HG03175 (cell line): ENCODE results near the gene NARF.
"Not testable (repeated sequence)": the region's sequence is repeated elsewhere in the genome, so short reads cannot be mapped to it uniquely, and the experiment has no call there.

Experiments used
- ATAC-seq: cut with Tn5 transposase; IDR thresholded peaks from one replicate; pipeline ENCODE4 v1.9.1; 2021; ENCODE audit warnings: mild to moderate bottlenecking, moderate library complexity; ENCODE audit not compliant: unreplicated experiment

NARF gene

GRCh38 chr17:82529914-82530300, 71.4 kb downstream of the NARF start:
- ATAC-seq: no peak

GRCh38 chr17:82531431-82531881, 72.9 kb downstream of the NARF start:
- ATAC-seq: no peak

GRCh38 chr17:82534401-82534812, 75.9 kb downstream of the NARF start:
- no peak for ATAC-seq

GRCh38 chr17:82536512-82537201, 78.1 kb downstream of the NARF start:
- ATAC-seq: no peak

GRCh38 chr17:82537228-82537627, 78.7 kb downstream of the NARF start:
- ATAC-seq: not testable (repeated sequence)

GRCh38 chr17:82539076-82539475, 80.5 kb downstream of the NARF start:
- not testable (repeated sequence) for ATAC-seq
